ENCODE data around the gene STARD9. TPM values are rescaled to one million over a fixed set of nuclear protein-coding genes. Genes with fewer than 3 reads are reported as not detected.

STARD9 gene
- total RNA-seq, 2 experiments from 2014 or later: 3.4 to 3.8 TPM

GRCh38 chr15:42558739-42559138, 16.7 kb upstream of the STARD9 start:
- peaks cover 4% of the 10 kb centered on the region for H3K4me1 Mint-ChIP-seq (ENCODE audit: low read depth)
- ChIA-PET POLR2A (no interaction called here), CTCF (interaction anchor here (0.8 kb wide), 1 partner anchor 31 kb away, joined by 3 read pairs; no protein-coding TSS in a partner anchor)
- H3K9me3 Mint-ChIP-seq: no peaks in the 10 kb centered on the region
- no peak for DNase-seq
- H3K4me3 Mint-ChIP-seq: no peak overlapping the region
- intact Hi-C loops (cut with micrococcal nuclease): no loop called here
- no peak overlapping the region for H3K27ac Mint-ChIP-seq
- H3K36me3 Mint-ChIP-seq: peaks cover 24% of the 10 kb centered on the region
- H3K27me3 Mint-ChIP-seq: no peaks in the 10 kb centered on the region

GRCh38 chr15:42576040-42576594, 711 bp downstream of the STARD9 start:
- peaks cover 20% of the 10 kb centered on the region for H3K4me1 Mint-ChIP-seq (ENCODE audit: low read depth)
- no peaks in the 10 kb centered on the region for H3K9me3 Mint-ChIP-seq
- no peak for DNase-seq
- intact Hi-C loops (cut with micrococcal nuclease): loop anchor here (5.0 to 10.0 kb wide), 4 partner anchors 161 to 609 kb away; partner anchors contain the start of genes CCNDBP1, CDAN1, GANC and TMEM87A
- H3K36me3 Mint-ChIP-seq: no peaks in the 10 kb centered on the region
- peak overlapping the region; percentile 84 for H3K4me3 Mint-ChIP-seq
- no peak overlapping the region for H3K27ac Mint-ChIP-seq
- peaks cover 19% of the 10 kb centered on the region for H3K27me3 Mint-ChIP-seq
- CTCF ChIA-PET: interaction anchor here (1.0 to 1.5 kb wide), 3 partner anchors 20 to 75 kb away, joined by 3 to 5 read pairs (median 4); partner anchors contain the start of genes HAUS2 and LRRC57
- POLR2A ChIA-PET: interaction anchor here (0.7 to 2.0 kb wide), 2 partner anchors 28 to 85 kb away, joined by 3 to 9 read pairs; partner anchors contain the start of genes HAUS2, LRRC57 and ZNF106

GRCh38 chr15:42576776-42577175, 1.4 kb downstream of the STARD9 start:
- H3K4me1 Mint-ChIP-seq (ENCODE audit: low read depth): peaks cover 26% of the 10 kb centered on the region
- peak overlapping the region; percentile 84 for H3K4me3 Mint-ChIP-seq
- CTCF ChIA-PET: no interaction called here
- POLR2A ChIA-PET: no interaction called here
- peaks cover 19% of the 10 kb centered on the region for H3K27me3 Mint-ChIP-seq
- no peak overlapping the region for H3K27ac Mint-ChIP-seq
- H3K9me3 Mint-ChIP-seq: no peaks in the 10 kb centered on the region
- DNase-seq: no peak
- H3K36me3 Mint-ChIP-seq: no peaks in the 10 kb centered on the region
- intact Hi-C loops (cut with micrococcal nuclease): loop anchor here (5.0 to 10.0 kb wide), 4 partner anchors 161 to 608 kb away; partner anchors contain the start of genes CCNDBP1, CDAN1, GANC and TMEM87A

- POLR2A ChIA-PET: no interaction called here
- intact Hi-C loops (cut with micrococcal nuclease): loop anchor here (5.0 to 10.0 kb wide), 4 partner anchors 160 to 607 kb away; partner anchors contain the start of genes CCNDBP1, CDAN1, GANC and TMEM87A
- Mint-ChIP-seq H3K9me3 (no peaks in the 10 kb centered on the region), H3K4me3 (no peak overlapping the region), H3K4me1 (ENCODE audit: low read depth) (peaks cover 30% of the 10 kb centered on the region), H3K27me3 (peaks cover 19% of the 10 kb centered on the region), H3K36me3 (no peaks in the 10 kb centered on the region), H3K27ac (no peak overlapping the region)
- DNase-seq: no peak
- CTCF ChIA-PET: no interaction called here
Measured at GRCh38 chr15:42577514-42578031, 2.2 kb downstream of the STARD9 start.

- intact Hi-C loops (cut with micrococcal nuclease): loop anchor here (5.0 to 10.0 kb wide), 4 partner anchors 158 to 606 kb away; partner anchors contain the start of genes CCNDBP1, CDAN1, GANC and TMEM87A
- Mint-ChIP-seq H3K27me3 (peaks cover 19% of the 10 kb centered on the region), H3K4me1 (ENCODE audit: low read depth) (peaks cover 30% of the 10 kb centered on the region), H3K4me3 (no peak overlapping the region), H3K27ac (no peak overlapping the region), H3K9me3 (no peaks in the 10 kb centered on the region), H3K36me3 (no peaks in the 10 kb centered on the region)
- ChIA-PET POLR2A (no interaction called here), CTCF (no interaction called here)
- no peak for DNase-seq
Measured at GRCh38 chr15:42578984-42579537, 3.7 kb downstream of the STARD9 start.

- Mint-ChIP-seq H3K27ac (no peak overlapping the region), H3K4me3 (peak overlapping the region; percentile 79), H3K4me1 (ENCODE audit: low read depth) (peaks cover 21% of the 10 kb centered on the region), H3K36me3 (no peaks in the 10 kb centered on the region), H3K27me3 (peaks cover 15% of the 10 kb centered on the region), H3K9me3 (no peaks in the 10 kb centered on the region)
- peak; percentile 86 for DNase-seq
- ChIA-PET POLR2A (interaction anchor here (1.0 to 1.3 kb wide), 2 partner anchors 71 to 552 kb away, joined by 3 read pairs; partner anchors contain the start of gene TMEM62), CTCF (interaction anchor here (0.6 to 1.1 kb wide), 3 partner anchors 10 to 627 kb away, joined by 3 read pairs; no protein-coding TSS in a partner anchor)
- intact Hi-C loops (cut with micrococcal nuclease): no loop called here
Measured at GRCh38 chr15:42581272-42581730, 5.9 kb downstream of the STARD9 start.

GRCh38 chr15:42582569-42583375, 7.4 kb downstream of the STARD9 start:
- Mint-ChIP-seq H3K4me3 (no peak overlapping the region), H3K27me3 (peaks cover 9% of the 10 kb centered on the region), H3K4me1 (ENCODE audit: low read depth) (peaks cover 16% of the 10 kb centered on the region), H3K27ac (no peak overlapping the region), H3K36me3 (no peaks in the 10 kb centered on the region), H3K9me3 (no peaks in the 10 kb centered on the region)
- ChIA-PET POLR2A (no interaction called here), CTCF (interaction anchor here (0.5 to 0.8 kb wide), 4 partner anchors 9 to 41 kb away, joined by 3 read pairs; no protein-coding TSS in a partner anchor)
- intact Hi-C loops (cut with micrococcal nuclease): no loop called here
- no peak for DNase-seq

GRCh38 chr15:42584031-42584765, 8.8 kb downstream of the STARD9 start:
- ChIA-PET CTCF (interaction anchor here (1.6 kb wide), 1 partner anchor 25 kb away, joined by 3 read pairs; no protein-coding TSS in a partner anchor), POLR2A (no interaction called here)
- Mint-ChIP-seq H3K27ac (no peak overlapping the region), H3K36me3 (no peaks in the 10 kb centered on the region), H3K4me3 (no peak overlapping the region), H3K27me3 (peaks cover 5% of the 10 kb centered on the region), H3K9me3 (no peaks in the 10 kb centered on the region), H3K4me1 (ENCODE audit: low read depth) (peaks cover 16% of the 10 kb centered on the region)
- intact Hi-C loops (cut with micrococcal nuclease): no loop called here
- no peak for DNase-seq

GRCh38 chr15:42590619-42591237, 15.3 kb downstream of the STARD9 start:
- no peak for DNase-seq
- Mint-ChIP-seq H3K27ac (no peak overlapping the region), H3K9me3 (no peaks in the 10 kb centered on the region), H3K4me3 (no peak overlapping the region), H3K4me1 (ENCODE audit: low read depth) (no peaks in the 10 kb centered on the region), H3K27me3 (no peaks in the 10 kb centered on the region), H3K36me3 (no peaks in the 10 kb centered on the region)
- CTCF ChIA-PET: interaction anchor here (1.4 kb wide), 1 partner anchor 9 kb away, joined by 3 read pairs; no protein-coding TSS in a partner anchor
- POLR2A ChIA-PET: no interaction called here
- intact Hi-C loops (cut with micrococcal nuclease): no loop called here

GRCh38 chr15:42591238-42591934, 16.0 kb downstream of the STARD9 start:
- no peak for DNase-seq
- POLR2A ChIA-PET: no interaction called here
- Mint-ChIP-seq H3K4me1 (ENCODE audit: low read depth) (no peaks in the 10 kb centered on the region), H3K27ac (no peak overlapping the region), H3K27me3 (no peaks in the 10 kb centered on the region), H3K9me3 (no peaks in the 10 kb centered on the region), H3K36me3 (no peaks in the 10 kb centered on the region), H3K4me3 (no peak overlapping the region)
- intact Hi-C loops (cut with micrococcal nuclease): no loop called here
- CTCF ChIA-PET: interaction anchor here (1.0 to 1.4 kb wide), 3 partner anchors 9 to 23 kb away, joined by 3 read pairs; no protein-coding TSS in a partner anchor
